HL-60 (cell line): ENCODE data around the gene METTL9.

Experiments
- GABPA ChIP-seq: IDR thresholded peaks from 2 replicates; pipeline ENCODE4 v1.6.1; 2012; ENCODE audit warnings: low read depth
- POLR2AphosphoS5 ChIP-seq: IDR thresholded peaks from 2 replicates; pipeline ENCODE4 v1.6.1; 2012; ENCODE audit warnings: low read depth
- SPI1 ChIP-seq: IDR thresholded peaks from 2 replicates; pipeline ENCODE4 v1.6.1; 2012; ENCODE audit warnings: low read depth, mild to moderate bottlenecking, borderline replicate concordance
- TF ChIP-seq, protein P1 (sequence below): IDR thresholded peaks from one replicate; pipeline ENCODE4 v1.5.1; 2011; ENCODE audit warnings: low read length, control low read depth, inconsistent platforms; ENCODE audit not compliant: insufficient read depth
- TF ChIP-seq, protein P2 (sequence below): IDR thresholded peaks from 2 replicates; pipeline ENCODE4 v1.6.1; 2012; ENCODE audit warnings: low read depth; ENCODE audit not compliant: insufficient replicate concordance

GRCh38 chr16:21698169-21699032 lies 99.0 kb downstream of the METTL9 start:
- TF ChIP-seq, protein P1, sequence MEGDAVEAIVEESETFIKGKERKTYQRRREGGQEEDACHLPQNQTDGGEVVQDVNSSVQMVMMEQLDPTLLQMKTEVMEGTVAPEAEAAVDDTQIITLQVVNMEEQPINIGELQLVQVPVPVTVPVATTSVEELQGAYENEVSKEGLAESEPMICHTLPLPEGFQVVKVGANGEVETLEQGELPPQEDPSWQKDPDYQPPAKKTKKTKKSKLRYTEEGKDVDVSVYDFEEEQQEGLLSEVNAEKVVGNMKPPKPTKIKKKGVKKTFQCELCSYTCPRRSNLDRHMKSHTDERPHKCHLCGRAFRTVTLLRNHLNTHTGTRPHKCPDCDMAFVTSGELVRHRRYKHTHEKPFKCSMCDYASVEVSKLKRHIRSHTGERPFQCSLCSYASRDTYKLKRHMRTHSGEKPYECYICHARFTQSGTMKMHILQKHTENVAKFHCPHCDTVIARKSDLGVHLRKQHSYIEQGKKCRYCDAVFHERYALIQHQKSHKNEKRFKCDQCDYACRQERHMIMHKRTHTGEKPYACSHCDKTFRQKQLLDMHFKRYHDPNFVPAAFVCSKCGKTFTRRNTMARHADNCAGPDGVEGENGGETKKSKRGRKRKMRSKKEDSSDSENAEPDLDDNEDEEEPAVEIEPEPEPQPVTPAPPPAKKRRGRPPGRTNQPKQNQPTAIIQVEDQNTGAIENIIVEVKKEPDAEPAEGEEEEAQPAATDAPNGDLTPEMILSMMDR = no peak
- TF ChIP-seq, protein P2, sequence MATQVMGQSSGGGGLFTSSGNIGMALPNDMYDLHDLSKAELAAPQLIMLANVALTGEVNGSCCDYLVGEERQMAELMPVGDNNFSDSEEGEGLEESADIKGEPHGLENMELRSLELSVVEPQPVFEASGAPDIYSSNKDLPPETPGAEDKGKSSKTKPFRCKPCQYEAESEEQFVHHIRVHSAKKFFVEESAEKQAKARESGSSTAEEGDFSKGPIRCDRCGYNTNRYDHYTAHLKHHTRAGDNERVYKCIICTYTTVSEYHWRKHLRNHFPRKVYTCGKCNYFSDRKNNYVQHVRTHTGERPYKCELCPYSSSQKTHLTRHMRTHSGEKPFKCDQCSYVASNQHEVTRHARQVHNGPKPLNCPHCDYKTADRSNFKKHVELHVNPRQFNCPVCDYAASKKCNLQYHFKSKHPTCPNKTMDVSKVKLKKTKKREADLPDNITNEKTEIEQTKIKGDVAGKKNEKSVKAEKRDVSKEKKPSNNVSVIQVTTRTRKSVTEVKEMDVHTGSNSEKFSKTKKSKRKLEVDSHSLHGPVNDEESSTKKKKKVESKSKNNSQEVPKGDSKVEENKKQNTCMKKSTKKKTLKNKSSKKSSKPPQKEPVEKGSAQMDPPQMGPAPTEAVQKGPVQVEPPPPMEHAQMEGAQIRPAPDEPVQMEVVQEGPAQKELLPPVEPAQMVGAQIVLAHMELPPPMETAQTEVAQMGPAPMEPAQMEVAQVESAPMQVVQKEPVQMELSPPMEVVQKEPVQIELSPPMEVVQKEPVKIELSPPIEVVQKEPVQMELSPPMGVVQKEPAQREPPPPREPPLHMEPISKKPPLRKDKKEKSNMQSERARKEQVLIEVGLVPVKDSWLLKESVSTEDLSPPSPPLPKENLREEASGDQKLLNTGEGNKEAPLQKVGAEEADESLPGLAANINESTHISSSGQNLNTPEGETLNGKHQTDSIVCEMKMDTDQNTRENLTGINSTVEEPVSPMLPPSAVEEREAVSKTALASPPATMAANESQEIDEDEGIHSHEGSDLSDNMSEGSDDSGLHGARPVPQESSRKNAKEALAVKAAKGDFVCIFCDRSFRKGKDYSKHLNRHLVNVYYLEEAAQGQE = no peak
- no peak for TF ChIP-seq POLR2AphosphoS5
- no peak for TF ChIP-seq GABPA
- TF ChIP-seq SPI1 = no peak
